Colon (tissue), 2 donors: Measurements from ENCODE around the gene KAZN.

ENCODE experiments used
- FAIRE-seq: peaks from 2 replicates; lab custom pipeline; 2012; peaks lifted over from hg19 to GRCh38; lab: Jason Lieb, UNC
- donor health status: control.
- donor health status: control.

The KAZN gene

DNA sequence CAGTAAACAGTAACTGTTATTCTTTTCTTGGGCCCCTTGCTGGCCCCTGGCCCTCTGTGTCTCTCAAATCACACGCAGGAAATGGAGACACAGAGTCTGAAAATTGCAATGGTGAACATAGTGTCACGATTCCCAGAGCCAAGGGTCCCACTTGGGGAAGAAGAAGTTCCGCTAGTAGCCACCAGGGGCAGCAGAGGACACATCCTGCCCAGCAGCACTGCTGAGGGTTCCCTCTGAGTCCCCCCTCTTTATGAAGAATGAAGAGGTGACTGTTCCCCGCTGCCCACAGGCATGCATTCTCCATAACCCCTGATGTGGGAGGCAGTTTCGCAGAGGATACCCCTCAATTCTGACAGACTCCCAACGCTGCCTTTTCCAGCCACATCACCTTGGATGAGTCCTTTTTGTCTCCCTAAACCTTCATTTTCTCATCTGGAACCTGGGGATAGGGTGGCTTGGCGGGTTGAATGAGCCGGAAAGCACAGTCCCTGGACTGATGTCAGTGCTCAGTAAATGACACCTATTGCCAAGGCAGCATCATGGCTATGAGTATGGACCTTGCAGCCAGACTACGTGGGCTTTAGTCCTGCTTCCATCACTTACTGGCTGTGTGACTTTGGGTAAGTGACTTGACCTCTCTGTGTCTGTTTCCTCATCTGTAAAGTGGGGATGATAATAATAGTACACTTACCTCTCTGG, 317.0 kb downstream of the KAZN start:
- FAIRE-seq: no peak

DNA sequence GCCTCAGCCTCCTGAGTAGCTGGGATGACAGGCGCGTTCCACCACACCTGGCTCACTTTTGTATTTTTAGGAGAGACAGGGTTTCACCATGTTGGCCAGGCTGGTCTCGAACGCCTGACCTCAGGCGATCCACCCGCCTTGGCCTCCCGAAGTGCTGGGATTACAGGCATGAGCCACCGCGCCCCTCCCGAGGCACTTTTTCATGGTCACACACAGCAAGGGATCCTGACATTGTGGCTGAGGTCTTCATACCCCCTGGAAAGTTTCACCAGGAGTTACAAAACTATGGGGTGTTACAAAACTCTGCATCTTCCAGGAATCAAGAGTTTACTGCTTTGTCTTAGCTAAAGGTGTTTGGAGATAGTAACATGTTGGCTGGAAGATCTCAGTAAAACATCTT, 320.8 kb downstream of the KAZN start:
- no peak for FAIRE-seq

DNA sequence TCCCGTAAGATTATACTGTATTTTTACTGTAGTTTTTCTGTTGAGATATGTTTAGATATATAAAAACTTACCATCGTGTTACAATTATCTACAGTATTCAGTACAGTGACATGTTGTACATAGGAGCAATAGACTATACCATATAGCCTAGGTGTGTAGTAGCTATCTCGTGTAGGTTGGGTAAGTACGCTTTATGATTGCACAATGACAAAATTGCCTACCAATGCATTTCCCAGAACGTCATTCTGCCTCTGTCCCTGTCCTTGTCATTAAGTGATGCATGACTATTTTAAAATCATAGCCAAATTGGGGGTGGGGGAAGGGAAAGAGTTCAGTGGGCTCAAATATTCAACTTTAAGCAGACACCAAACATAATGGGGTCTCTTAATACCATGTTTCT, 321.3 kb downstream of the KAZN start:
- FAIRE-seq: no peak

DNA sequence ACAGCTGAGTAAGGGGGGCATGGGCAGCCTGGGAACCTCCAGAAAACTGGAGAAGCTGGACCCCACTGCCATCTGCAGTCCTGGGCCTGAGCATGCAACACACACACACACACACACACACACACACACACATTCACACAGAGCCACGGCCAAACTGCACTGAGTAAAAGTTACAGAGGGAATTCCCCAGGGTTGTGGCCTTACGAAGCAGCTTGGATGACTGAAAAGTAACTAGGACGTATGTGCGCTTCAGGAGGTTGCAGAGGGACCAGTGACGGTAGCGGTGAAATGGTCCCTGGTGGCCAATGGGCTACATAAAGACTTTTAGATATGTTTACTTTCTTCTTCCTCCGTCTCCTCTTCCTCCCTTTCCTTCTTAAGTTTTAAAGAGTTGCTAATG, 322.6 kb downstream of the KAZN start:
- FAIRE-seq: no peak

DNA sequence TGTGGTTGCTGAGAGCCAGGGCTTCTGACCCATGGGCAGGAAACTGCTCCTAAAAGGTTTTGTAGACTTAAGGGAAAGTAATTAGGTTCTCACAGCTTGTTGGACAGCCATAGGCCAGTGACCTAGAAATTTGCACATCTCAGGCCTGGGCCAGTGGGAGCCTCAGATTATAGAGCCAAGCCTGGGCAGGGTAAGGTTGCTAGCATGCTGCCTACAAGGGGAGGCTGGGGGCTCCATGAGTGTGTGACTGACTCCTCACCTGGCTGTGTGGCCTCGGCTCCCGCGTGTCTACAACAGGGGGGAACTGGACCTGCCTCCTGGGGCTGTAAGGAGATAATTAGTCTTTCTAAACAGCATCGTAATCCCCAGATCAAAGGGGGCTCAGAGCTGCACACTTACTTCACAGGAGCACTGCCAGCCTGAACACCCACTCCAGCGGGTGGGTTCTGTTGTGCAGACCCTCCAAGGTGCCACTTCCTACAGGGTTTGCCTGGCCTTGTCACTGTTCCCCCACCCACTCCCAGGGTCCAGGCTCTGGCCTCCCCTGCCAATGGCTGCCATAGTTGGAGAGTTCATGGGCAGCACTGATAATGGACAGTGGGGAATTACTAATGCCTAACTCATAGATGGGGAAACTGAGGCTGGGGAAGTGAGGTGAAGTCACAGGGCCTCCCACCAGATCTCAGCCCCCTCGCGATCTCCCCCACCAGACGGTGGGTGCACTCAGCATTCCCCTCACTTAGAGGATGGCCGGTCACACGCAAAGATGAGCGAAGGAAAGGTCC, 324.6 kb downstream of the KAZN start:
- no peak for FAIRE-seq

DNA sequence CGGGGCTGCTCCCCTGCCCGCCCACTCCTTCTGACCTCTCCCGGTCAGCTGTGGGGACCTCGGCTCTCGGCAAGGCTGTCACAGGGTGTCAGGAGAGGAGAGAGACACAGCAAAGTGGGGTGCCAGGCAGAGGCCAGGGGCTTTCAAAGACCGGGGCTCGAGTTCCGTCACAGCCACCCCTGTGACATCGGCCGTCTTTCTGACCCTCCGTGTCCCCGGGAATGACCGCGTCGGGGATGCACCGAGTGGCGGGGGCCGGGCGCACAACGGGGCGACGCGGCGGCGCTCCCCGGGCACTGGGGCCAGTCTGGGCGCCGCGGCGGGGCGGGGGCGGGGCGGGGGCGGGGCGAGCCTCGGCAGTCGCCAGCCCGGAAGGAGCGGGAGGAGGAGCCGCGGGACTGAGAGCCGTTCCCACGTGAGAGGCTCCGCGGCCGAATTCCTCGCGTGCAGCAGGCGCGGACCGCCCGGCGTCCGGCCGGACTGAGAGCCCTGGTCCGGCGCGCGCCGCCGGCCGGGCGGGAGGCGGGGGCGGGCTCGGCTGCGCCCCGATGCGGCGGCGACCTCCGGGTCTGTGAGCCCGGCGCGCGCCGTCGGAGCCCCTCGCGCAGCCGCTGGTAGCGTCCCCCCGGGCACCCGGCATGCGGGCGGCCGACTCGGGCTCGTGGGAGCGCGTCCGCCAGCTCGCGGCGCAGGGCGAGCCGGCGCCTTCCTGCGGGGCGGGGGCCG, 325.4 kb downstream of the KAZN start:
- FAIRE-seq: no peak

DNA sequence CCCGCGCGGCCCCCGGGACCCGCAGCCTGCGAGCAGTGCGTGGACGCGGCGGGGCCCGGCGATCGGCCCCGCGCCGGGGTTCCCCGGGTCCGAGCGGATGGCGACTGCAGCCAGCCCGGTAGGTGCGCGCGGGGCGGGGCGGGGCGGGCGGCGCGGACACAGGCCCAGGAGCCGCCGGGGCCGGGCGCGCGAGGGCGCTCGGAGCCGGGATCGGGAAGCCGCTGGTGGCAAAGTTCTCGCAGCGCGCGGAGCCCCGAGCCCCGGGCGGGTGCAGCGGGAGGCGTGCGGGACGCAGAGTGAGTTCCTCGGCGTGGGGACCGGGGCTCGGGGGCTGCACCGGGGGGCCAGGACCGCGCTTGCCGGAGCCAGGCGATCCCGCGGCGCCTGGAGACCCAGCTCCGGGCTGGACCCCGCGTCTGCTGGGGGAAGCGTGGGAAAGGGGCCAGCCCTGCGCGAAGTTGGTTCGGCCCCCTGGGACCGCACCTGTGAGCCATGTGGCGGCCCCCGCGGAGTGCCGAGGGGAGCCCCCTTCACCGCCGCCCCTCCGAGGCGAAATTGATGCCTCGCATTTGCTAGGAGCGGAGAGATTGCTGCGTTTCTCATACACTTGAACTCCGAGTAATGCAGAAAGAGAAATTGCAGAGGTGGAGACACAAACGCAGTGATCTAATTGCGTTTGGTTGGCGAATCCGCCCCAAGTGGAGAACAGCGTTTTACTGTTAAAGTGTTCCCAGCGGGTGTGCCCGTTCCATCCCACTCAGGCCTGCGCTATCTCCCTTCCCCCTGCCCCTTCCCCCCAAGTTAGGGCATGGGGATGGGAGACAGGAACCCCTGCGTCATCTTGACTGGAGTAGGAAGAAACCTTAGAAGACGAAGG, 326.2 kb downstream of the KAZN start:
- FAIRE-seq: no peak

DNA sequence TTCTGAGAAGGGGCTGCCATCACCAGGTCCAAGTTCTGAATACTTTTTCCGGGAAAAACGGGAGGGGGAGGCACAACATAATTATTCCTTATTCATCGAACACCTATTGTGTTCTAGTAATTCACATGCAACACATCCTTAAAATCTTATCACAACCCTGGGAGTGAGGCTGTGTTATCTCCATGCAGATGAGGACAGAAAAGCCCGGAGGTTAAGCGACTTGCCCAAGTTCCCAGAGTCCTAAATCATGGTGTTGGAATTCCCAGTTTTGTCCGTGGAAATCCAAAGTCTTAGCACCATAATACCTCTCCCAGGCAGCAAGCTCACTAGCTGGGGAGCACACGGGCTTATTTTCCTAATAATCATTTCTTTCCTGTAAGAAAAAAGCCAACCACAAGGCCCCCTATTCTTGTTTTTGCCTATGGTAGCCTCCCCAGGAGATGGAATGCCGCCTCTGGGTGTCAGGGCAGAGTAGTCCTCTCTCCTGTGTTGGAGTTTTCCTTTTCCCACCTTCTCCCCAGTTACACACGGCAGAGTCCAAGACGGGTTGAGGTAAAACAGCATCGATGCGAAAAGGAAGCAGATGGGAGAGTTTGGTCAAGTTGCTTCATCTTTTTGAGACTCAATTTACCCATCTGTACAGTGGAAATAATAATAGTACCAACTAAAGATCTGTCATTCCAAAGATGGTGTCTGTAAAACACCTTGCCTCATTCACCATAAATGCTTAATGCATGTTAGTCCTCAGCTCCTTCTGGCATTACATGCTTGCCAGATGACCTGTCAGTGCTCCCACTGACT, 327.1 kb downstream of the KAZN start:
- FAIRE-seq: no peak

DNA sequence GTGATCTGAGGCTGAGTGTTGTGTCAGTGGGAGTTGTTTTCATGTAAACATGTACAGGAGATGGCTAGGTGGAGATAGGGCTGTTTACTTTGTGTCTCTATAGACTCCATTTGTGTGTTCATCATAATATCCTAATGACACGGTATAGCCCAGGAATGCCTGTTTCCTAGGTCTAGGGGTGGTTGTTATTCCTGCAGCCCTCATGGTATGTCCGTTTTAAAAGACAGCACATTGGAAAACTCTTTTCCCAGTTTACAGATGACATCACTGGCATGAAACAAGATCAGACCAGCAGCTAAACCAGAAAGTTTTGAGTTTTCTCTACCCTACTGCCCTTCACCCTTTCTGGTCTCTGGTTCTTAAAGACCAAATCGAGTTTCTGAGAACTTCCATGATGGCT, 327.7 kb downstream of the KAZN start:
- no peak for FAIRE-seq

DNA sequence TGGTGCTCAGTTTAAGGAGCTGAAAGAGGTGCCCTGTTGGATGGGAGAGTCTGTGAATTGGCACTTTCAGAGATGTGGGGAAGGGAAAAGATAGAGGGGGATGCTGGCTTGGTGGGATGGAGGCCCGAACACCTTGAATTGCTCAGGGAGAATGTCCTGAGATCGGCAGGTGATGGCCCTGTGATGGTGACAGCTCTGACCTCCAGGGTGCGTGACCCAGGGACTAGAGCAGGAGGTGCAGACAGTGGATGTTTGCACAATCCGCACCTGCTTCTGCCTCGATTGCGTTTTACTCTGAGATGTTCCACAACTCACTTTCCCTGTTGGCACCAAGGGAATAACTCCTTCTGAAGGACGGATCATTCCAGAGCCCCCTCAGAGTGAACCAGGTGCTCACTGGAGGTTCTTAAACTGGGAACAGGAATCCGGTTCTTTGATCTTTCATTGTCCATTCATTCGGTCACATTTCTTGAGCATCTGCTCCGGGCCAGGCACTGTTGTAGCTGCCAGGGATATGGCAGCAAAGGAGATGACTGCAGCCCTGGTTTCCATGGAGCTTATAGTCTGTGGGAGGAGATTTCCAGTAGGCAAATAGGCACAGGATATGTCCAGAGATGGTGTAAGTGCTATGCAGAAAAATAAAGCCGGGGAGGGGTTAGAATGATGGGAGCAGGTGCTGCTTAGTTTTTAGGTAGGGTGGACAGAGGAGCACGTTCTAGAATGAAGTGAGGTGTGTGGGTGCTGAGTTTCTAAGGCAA, 328.5 kb downstream of the KAZN start:
- FAIRE-seq: no peak

DNA sequence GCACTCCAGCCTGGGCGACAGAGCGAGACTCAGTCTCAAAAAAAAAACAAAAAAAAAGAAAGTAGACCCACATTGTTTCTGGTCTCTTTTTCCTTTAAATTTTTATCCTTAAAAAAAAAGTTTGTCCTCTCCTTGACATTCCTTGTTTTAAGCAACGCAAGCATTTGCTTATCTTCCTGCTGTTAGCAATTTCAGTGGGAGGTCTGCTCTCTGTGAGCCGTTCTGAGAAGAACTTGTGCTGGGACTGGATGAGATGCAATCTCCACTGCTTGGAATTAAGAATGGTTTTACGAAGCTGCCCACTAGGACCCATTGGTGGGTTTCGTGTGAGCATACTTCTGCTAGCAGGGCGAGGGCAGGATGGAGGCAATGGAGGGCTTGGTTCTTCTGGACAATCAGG, 329.9 kb downstream of the KAZN start:
- no peak for FAIRE-seq

DNA sequence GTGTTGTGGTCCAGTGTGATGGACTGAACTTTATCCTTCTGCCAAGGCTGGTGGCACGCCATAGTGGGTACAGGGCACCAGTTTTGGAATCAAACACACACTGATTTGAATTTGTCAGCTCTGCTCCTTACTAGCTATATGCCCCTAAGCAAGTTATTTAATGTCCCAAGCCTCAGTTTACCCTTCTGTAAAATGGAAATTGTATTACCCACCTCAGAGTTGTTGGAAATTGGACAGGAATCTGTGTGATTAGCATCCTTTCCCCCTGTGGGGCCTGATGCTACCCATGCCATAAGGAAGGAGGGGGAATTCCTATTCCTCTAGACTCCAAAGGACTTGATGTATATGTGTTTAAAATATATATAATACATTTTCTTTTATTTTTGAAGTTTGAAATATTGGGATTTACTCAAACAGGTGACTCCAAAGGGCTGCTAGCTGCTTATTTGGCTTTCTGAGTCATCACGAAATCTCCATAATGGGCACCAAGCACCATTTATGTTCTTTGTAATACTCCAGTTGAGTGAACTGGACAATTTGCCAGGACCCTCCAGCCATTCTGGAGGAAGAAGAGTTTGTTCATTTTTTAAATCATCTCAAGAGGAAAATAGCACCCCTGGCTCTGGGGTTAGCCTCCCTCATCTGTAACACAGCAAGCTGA, 330.5 kb downstream of the KAZN start:
- no peak for FAIRE-seq

DNA sequence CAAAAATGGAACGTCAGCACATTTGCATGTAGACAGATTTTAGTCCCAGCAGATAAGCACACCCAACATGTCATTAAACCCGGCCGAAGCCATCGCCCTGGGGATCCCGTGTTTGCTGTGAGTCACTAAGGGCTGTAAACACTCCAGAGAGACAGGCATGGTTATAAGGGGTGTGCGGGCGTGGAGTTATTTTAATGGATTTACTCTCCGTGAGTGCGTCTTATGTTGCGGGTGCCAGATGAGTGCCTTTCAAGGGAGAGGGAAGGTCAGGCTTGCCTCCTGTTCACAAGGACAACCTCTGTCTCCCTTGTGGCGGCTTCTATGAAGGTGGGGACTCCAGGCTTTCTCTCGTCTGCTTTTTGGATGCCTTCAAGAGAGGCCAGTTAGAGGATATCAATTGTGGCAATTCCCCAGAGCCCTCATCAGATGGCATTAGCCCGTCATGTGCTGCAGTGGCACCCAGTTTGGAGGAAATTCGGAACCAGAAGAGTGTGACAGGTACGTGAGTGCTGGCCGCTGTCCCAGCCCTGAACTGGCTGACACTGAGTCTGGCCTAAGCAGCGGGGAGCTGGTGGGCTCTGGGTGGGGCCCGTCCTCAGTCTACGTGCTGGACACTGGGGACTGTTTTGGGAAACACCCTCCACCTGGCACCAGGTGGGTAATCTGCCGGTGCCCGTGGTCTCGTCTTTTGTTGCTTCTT, 331.2 kb downstream of the KAZN start:
- no peak for FAIRE-seq

DNA sequence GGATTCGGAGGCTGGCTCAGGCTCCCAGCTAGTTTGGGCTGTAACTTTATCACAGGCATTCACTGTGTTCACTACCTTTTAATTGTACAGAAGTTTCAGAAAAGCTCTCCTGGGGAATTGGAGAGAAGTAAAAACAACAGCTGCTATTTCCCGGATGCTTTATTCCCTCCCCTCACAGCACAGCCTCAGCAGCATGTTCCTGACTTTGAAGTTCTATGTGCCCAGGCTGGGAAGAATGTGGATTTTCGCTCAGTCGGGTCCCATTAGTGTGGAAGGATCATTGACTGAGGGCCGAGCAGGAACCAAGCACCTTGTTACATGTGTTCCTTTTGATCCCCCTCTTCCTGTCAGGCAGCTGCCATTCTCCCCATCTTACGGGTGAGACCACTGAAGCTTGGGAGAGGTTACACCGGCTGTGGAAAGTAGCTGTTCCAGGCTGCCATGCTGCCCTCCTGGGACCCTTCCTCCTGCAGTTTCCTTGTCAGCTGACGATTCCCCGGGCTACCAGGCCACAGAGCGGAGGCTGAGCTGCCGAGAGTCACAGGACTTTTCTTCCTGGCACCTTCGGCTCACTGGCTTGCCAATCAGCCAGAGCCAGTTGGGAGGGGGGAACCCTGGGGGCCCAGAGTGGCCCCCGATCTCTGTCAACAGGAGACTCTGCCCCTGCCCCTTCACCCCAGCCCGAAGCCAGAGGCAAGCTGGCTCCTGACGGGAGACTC, 331.9 kb downstream of the KAZN start:
- FAIRE-seq: no peak

DNA sequence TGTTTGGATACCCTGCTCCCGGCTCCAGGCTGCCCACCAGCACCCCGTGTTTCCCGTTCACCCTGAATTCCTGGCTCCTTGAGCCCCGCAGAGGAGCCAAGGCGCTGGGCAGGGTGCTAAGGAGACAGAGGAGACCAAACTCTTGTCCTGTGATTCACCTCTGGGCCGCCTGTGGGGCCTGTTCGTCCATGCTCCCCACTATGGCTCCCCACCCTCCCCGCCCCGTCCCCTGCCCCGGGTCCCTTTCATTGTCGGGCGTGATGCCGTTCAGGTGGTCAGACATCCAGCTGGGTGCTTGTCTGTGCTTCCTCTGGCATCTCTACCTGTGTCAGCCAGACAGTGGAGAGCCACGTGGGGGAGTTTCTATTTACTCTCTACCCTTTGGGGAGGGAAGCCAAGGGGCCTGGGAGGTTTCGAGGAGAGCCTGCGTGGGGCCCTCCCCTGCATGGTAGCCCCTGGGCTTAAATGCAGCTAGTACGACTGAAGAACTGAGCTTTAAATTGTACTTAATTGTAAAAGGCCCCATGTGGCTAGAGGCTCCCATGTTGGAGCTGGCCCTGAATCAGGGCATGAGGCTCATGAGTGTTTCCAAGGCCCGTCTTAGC, 333.7 kb downstream of the KAZN start:
- FAIRE-seq: no peak

DNA sequence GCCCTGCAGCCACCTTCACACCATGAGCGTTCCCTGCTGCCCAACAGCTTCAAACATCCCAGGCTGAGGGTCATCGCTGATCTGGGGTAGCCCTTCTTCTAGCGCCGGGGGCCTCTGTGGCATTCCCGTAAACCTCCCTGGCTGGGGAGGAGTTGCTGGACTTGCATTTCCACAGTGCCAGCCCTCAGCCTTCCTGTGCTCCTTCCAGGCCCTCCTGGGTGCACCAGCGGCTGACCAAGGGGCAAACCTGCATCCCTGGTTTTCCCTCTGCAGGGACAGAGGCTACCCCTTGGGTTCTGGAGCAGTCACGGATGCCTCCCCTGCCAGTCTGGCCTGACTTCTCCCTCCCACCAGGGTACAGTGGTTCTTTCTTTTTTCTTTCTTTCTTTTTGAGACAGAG, 336.4 kb downstream of the KAZN start:
- no peak for FAIRE-seq

DNA sequence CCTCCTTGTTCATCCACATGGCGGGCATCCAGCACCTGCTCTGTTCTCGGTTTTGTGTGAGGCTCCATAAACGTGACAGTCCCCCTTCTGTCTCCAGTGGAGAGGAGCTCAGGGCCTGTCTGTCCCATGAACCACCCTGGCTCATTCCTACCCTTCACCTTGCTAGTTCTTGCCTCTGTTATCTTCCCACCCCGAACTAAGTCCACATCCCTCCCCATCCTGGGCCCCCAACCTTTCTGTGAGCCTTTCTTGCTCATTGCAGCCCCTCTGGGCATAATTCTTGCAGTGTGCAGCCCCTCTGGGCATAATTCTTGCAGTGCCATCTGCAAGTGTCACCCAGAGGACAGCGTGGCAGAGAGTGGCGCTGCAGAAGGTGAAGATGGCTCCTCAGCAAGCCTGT, 338.3 kb downstream of the KAZN start:
- FAIRE-seq: no peak

DNA sequence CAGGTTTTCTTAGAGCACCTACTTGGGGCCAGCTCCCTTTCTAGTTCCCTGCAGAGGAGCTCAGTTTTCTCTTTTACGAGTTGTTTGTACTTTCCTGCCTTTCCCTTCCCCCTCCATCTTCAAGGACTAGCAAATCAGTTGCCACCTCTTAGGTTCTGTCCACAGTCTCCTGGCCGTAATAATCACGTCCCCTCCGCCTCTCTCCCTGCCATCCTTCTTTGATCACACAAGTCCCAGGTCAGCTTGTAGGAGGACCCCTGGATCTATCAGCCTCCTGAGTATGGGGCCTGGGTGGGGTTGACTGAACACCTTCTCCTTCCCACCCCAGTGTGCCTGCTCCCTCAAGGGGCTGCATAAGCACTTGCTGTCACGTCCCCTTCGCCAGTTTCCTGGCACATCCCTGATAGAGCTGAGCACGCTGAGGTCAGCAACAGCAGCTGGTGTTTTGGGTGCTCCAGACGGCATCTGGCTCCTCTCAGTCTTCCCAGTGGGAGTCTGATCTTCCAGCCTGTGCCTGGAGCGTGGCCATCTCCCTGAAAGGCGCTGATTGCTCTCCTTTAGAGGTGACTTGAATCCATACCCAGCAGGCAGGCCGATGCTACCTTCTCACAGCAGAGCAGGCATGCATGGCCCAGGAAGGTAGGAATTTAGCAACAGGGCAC, 338.9 kb downstream of the KAZN start:
- FAIRE-seq: no peak
